ENCODE data around the gene TRIM22.
A peak's percentile ranks its signal among the peaks of the same experiment; 100 is the strongest.
"Not testable (repeated sequence)": the region's sequence is repeated elsewhere in the genome, so short reads cannot be mapped to it uniquely, and the experiment has no call there.

TRIM22 gene, protein sequence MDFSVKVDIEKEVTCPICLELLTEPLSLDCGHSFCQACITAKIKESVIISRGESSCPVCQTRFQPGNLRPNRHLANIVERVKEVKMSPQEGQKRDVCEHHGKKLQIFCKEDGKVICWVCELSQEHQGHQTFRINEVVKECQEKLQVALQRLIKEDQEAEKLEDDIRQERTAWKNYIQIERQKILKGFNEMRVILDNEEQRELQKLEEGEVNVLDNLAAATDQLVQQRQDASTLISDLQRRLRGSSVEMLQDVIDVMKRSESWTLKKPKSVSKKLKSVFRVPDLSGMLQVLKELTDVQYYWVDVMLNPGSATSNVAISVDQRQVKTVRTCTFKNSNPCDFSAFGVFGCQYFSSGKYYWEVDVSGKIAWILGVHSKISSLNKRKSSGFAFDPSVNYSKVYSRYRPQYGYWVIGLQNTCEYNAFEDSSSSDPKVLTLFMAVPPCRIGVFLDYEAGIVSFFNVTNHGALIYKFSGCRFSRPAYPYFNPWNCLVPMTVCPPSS

DNA sequence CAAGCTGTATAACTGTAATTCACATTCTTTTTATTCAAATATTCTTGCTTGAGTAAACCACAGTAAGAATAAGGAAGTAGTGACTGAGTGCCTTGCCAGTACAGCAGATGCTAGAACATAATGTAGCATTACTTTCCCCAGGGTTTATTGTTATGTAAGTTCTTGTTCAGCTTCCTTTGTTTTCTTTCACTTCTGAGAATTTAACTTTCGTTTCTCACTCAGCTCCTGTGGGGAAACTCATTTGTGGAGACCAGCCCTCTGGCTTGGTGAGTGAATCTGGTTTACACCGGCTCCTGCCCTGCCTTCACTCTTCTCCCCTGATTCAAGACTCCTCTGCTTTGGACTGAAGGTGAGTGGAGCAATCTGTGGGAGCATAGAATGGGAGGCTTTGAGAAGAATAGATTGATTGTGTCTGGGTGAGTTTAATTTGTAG, at the start of gene TRIM22:
Gene TRIM22 (plus strand): TSS at position 240 of the 433 bp plus-strand sequence. CDS start 6,443 bp downstream, outside the sequence.
- ATAC-seq: peak; percentile 73 to 75

DNA sequence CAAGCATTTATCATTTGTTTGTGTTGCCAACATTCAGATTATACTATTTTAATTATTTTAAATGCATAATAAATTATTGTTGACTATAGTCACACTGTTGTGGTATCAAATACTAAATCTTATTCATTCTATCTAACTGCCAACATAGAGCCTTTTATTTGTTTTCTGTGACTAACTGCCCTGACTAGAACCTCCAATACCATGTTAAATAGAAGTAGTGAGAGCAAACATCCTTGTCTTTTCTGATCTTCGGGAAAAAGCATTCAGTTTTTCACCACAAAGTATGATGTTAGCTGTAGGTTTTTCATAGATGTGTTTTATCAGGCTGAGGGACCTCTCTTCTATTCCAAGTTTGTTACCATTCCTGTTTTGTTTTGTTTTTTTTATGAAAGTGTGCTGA, 49.6 kb upstream of the TRIM22 start:
- ATAC-seq: no peak

DNA sequence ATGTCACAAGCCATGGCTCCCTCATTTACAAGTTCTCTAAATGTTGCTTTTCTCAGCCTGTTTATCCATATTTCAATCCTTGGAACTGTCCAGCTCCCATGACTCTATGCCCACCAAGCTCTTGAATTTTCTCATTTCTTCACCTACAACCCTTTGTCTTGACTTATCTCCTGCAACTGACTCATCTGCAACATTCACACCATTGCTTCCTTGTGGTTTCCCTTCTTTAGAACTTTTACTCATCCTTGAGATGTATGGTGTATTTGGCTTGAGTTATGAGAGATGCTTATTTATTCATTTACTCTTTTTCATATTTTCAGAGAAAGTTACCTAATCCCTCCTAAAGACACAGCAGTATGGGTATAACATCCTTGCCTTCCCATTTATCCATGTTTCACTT, 46.0 kb upstream of the TRIM22 start:
- ATAC-seq: no peak

DNA sequence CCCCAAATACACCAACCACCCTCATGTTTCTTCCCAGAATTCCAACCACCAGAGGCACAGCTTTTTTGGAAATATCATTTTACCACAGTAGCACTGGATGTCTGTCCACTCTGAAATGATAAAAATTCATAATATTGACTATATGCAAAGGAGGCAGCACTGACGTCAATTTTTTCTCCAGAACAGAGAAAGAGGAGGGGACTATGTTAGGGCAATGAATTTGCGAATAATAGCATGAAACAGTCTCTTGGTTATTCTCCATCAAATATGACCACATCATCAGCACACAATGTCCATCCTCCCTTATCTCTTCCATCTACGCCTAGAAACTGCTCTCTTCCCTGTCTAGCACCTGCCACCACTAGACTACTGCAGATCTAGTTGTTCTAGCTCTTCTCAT, 43.5 kb upstream of the TRIM22 start:
- no peak for ATAC-seq

DNA sequence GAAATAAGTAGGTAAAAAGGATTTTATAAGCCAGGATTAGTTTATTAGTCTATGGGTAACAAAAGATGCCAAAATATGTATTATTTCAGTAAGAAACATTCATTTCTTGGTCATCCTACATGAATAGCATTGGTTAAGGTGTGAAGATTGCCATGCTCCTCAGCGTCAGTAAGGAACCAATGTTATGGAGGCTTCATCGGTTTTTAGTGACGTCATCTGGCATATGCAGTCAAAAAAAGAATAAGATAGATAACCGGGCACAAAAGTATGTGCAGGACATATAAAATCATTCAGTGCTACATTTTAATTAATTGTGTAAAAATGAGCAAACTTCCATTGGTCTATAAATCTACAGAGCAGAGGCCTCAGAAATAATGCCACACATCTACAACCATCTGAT, 34.1 kb upstream of the TRIM22 start:
- ATAC-seq: no peak

DNA sequence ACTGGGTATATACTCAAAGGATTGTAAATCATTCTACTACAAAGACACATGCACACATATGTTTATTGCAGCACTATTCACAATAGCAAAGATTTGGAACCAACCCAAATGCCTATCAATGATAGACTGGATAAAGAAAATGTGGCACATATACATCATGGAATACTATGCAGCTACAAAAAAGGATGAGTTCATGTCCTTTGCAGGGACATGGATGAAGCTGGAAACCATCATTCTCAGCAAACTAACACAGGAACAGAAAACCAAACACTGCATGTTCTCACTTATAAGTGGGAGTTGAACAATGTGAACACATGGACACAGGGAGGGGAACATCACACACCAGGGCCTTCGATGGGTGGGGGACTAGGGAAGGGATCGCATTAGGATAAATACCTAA, 32.6 kb upstream of the TRIM22 start:
- ATAC-seq: not testable (repeated sequence)

DNA sequence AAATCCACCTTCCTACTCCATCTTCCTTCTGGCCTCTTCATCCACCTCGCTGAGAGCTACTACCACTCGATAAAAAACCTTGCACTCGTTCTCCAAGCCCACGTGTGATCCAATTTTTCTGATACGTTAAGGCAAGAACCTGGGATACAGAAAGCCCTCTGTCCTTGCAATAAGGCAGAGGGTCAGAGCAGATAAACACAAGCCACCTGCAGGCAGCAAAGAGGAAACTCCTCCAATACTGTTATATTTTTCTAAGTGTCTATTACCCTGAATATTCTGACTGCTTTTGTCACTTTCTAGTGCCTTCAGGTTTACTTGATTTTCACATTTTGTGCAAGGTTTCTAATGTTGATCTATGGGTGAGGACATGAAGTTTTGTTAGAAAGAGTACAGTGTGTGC, 31.3 kb upstream of the TRIM22 start:
- no peak for ATAC-seq

DNA sequence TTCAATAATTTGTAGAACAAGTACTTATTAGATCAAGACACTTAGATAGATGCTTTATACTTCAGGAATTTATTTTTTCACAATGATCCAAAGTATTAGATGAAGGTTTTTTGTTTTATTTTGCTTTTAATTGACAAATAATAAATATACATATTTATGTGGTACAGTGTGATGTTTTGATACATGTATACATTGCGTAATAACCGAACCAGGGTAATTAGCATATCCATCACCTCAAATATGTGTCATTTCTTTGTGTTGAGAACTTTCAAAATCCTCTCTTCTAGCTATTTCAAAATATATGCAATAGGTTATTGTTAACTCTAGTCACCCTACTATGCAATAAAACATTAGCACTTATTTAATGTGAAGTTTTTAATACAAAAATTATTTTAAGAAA, 26.1 kb upstream of the TRIM22 start:
- ATAC-seq: no peak

DNA sequence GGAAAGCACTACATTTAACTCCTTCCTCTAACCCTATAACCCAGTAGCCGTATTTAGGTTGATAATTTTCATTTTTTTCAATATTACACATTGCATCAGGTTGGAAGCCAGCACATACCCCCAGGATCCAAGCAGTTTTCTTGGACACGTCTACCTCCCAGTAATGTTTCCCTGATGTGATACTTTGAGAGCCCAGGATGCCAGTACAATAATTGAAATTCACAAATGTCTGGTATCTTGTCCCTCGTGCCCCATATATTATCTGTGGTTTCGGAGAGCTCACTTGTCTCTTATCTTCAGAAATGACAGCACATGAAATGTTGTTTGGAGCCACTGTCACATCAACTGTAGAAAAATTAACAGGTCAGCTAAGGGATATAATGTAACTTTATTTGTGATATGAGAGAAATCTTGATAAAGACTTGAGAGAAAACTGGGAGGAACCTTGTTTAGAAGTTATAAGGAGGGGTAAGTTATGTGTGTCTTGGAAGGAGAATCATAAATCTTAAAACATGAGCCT, 24.5 kb upstream of the TRIM22 start:
- no peak for ATAC-seq

DNA sequence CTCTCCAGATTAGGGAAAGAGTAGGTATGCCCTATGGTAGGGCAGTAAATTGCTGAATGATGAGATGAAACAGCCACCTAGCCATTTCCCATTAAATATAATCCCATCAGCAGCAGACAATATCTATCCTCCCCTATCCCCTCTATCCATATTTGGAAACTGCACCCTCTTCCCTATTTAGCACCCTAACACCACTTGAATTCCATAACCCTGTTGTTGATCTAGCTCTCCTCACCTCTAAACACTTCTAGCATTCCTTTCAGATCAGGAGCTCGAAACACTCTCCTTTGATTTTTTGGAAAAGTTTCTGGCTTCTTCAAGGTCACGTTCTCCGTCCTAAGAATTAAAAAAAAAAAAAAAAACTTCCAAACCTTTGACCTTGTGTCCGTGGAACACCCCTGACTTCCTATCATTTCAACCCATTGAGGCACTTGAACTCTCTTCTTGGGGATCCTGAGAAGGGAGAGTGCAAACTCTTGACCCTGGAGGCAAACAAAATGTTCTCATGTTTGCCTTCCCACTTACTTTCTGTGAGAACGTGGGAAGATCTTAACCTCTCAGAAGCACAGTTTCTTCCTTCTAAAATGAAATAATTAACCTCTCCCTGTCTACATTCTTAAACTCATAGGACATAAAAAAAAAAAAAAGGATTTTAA, 23.7 kb upstream of the TRIM22 start:
- no peak for ATAC-seq

DNA sequence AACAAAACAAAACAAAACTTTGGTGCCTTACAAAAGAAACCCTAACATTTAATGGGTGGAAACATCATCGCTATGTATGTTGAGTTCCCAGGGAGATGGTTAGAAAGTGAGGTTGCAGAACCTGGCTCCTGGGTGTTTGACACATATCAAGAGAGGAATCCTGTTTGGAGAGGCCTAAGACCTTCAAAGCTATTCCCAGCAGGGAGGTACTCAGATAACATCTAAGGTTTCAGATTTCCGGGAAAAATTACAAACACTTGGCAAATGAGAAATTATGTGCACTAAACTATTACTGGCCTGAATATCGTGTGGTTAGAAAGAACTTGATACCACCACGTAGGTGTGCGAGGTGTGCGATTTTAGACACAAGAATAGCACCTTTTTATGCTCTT, 23.2 kb upstream of the TRIM22 start:
- no peak for ATAC-seq

DNA sequence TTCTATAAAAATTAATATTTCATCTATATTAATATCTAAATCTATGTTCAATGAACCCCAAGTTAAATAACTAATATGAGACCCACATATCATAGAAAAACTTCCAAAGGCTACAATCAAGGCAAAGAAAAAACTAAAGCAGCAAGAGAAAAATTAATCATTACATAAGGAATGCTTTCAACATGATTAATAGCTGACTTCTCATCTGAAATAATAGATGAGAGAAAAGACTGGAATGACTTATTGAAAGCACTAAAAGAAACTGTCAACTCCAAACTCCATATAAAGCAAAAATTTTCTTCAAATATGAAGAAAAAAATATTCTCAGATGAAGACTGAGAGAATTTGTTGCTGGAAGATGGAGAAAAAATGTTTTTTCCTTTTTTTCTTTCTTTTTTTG, 17.8 kb upstream of the TRIM22 start:
- no peak for ATAC-seq

DNA sequence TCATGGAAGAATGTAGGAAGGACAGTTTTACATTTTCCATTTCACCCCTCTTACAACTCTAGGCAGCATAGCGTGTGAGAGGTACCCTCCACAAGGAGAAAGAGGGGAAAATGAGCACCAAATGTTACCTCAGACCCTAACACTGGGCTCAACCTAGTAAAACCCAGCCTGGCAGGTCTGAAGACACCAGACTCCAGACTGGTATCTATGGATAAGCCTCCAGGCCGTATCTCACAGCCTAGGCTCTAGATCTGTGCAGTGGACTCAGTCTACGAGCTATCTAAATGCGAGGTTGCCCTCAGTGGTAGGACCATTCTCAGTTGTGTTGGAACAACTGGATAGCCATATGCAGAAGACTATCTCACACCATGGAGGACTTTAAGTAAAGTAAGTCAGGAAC, 15.2 kb upstream of the TRIM22 start:
- ATAC-seq: no peak

DNA sequence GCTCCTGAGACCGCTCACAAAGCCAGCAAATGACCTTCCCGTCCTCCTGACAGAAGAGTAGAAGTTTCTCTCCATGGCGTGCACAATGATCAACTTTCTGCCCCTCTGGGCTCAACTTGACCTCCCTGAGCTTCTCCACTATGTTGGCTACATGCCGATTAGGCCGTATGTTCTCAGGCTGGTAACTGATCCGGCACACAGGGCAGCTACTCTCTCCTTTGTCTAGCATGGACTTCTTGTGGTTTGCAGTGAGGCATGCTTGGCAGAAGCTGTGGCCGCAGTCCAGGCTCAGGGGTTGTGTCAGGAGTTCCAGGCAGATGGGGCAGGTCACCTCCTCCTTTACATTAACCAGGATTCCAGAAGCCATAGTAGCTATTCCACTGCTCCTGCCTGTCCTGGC, 9.8 kb upstream of the TRIM22 start:
- no peak for ATAC-seq

DNA sequence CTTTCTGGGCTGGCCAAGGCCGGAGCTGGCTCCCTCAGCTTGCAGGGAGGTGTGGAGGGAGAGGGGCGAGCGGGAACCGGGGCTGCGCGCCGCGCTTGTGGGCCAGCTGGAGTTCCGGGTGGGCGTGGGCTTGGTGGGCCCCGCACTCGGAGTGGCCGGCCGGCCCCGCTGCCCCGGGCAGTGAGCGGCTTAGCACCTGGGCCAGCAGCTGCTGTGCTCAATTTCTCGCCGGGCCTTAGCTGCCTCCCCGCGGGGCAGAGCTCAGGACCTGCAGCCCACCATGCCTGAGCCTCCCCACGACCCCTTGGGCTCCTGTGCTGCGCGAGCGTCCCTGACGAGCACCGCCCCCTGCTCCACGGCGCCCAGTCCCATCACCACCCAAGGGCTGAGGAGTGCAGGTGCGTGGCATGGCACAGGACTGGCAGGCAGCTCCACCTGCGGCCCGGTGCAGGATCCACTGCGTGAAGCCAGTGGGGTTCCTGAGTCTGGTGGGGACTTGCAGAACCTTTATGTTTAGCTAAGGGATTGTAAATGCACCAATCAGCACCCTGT, 6.6 kb upstream of the TRIM22 start:
- not testable (repeated sequence) for ATAC-seq

DNA sequence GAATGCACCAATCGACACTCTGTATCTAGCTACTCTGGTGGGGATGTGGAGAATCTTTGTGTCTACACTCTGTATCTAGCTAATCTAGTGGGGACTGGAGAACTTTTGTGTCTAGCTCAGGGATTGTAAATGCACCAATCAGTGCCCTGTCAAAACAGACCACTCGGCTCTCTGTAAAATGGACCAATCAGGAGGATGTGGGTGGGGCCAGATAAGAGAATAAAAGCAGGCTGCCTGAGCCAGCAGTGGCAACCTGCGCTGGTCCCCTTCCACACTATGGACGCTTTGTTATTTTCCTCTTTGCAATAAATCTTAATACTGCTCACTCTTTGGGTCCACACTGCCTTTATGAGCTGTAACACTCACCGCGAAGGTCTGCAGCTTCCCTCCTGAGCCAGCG, 6.0 kb upstream of the TRIM22 start:
- ATAC-seq: not testable (repeated sequence)

DNA sequence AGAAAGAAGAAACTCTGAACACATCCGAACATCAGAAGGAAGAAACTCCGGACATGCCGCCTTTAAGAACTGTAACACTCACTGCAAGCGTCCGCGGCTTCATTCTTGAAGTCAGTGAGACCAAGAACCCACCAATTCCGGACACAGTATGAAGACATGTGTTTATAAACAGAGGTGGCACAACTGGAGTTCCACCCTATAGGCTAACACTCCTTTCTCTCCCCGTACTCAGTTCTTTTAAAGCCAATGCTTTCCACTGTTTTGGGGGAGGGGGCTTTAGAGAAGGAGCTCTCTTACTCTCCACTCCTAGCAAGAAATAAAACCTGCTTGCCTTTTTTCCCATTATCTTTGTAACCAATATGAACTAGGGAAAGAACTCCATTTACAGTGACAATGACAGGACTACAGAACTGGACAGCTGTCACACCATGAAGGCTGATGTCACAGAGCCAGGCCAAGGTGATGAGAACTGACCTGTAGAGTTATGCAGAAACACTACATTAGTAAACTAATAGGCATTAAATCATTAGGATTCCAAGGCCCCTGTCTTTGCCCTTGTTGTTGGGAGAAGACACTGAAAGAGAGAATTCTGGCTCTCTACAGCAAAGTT, 5.4 kb upstream of the TRIM22 start:
- ATAC-seq: no peak

DNA sequence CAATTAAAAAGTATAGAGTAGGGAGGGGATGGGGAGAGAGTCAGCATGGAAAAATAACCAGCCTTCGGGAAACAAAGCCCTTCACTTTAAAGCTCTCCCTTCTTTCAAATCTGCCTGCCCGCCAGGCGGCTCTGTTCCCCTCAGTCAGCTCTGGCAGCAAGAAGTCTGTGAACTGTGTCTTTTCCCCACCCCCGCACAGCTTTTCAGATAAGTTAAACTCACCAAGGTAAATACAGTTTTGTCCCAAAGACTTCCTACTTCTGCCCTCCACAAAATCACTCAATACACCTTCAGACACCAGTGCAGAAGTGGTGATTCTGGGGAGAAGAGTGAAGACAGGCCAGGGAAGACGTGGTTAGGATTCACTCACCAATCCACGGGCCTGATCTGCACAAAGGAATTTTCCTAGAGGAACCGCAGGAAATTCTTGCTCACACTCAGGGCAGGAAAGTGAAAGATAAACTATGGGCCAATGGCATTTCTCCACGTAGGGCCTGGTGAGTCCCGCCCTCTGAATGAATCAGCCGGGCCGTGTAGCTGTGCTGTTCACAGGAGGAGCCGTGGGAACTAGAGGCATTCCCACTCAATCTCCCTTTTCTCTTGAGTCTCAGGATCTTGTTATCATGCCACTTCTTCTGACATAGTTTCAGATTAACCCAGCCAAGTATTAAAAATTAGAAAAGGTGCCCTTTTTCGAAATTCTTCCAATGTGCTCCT, 4.8 kb upstream of the TRIM22 start, which contains the start of gene TRIM5:
Gene TRIM5 (minus strand): TSS at position 429 of the 717 bp plus-strand sequence. CDS start 4,897 bp downstream, outside the sequence.
- ATAC-seq: peak; percentile 83 to 84

DNA sequence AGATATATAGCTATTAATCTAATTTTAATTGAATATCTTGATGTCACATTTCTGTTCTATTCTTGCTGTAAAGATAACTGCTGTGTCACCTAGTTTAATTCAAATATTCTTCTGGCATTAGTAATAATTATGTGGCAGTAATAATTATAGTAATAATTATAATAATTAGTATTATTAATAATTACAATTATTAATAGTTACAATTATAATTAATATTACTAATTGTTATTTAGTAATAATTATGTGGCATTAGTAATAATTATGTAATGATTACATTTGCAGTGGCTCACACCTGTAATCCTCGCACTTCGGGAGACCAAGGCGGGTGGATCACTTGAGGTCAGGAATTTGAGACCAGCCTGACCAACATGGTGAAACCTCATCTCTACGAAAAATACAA, 3.2 kb upstream of the TRIM22 start:
- ATAC-seq: no peak

DNA sequence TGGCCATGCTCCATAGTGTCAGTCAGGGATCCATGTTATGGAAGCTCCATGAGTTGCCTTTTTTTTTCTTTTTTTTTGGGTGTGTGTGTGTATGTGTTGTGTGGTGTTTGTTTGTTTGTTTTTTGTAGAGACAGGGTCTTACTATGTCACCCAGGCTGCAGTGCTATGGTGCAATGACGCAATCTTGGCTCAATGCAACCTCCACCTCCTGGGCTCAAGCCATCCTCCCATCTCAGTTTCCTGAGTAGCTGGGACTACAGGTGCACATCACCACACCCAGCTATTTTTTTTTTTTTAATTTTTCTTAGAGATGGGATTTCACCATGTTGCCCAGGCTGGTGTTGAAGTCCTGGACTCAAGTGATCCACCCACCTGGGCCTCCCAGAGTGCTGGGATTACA, 1.1 kb upstream of the TRIM22 start:
- no peak for ATAC-seq

DNA sequence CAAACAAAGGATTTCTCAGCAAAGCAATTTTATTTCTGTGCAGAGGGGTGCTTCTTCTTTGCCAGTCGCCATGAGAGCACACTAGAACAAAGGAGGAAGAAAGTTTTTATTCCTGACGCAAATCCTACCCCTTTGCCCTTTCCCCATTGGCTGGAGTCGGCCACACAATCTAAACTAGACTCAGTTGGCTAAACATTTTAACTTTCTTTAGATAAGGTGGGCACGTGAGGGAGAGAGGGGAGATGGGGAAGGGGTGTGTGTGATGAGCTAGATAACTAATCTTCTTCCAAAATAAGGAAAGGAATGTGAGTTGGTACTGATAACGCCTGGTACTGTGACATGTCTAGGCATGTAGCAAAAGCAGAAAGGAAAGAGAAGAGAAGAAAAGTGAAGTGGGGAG, 626 bp downstream of the TRIM22 start:
- no peak for ATAC-seq

DNA sequence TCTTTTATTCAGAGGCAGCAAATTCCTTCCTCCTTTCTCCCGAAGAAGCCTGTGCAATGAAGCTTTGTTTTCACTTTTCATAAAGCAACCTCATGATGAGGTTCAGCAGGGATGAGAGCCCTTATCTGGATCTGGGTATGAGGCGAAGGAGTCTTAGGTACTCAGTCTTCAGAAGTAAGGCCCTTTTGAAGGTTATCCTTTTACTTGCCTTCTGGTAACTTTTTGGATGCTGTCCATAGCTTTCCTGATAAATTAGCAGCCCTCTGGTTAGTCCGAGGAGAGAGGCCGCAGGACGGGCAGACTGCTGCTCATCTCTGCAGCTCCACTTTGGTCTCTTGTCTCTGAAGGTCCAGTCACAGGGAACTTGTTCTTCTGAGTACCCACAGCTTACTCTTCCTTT, 1.1 kb downstream of the TRIM22 start:
- no peak for ATAC-seq

All from activated CD4-positive, CD25-positive, alpha-beta regulatory T cell treated with anti-CD3 and anti-CD28 coated beads, Interleukin-2, amount 50 U/mL, for 24 hours (primary cell).